Neuron (in vitro differentiated cells): ENCODE measurements around the gene CD99.
"Not testable (repeated sequence)": the region's sequence is repeated elsewhere in the genome, so short reads cannot be mapped to it uniquely, and the experiment has no call there.

Experiments used
- H2AFZ ChIP-seq: one replicate; pipeline ENCODE4 v1.6.1; 2013; ENCODE audit warnings: low read depth, mild to moderate bottlenecking, inconsistent platforms, low read length, moderate library complexity
- H3K27me3 ChIP-seq: one replicate; pipeline ENCODE4 v1.6.1; 2013; ENCODE audit warnings: low read length; ENCODE audit not compliant: insufficient read depth
- H3K36me3 ChIP-seq: one replicate; pipeline ENCODE4 v1.6.1; 2013; ENCODE audit warnings: low read length; ENCODE audit not compliant: insufficient read depth
- H3K4me1 ChIP-seq: one replicate; pipeline ENCODE4 v1.6.1; 2013; ENCODE audit warnings: low read length; ENCODE audit not compliant: insufficient read depth
- H3K4me3 ChIP-seq: 2 replicates; pipeline ENCODE4 v1.5.1; 2013; ENCODE audit warnings: mild to moderate bottlenecking, low read length, moderate library complexity
- H3K9me3 ChIP-seq: one replicate; pipeline ENCODE4 v1.6.1; 2013; ENCODE audit warnings: low read length

CD99 gene

DNA sequence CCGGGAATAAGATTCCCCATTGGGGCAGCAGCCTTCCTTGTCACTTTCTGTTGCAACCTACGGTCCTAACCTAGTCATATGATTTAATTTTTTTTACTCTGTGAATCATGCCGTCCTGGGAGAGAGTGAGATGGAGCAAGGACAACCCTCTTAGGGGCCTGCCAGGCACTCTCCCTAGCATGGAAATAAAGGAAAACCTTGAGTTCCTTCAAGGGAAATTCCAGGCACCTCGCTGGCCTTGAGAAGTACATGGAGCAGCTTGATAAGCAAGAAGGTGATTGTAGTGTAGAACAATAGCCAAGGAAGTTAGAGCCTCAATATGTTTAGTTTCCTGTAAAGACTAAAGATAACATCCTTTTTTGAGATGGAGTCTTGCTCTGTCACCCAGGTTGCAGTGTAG, 71.6 kb downstream of the CD99 start:
- H3K4me3 ChIP-seq, H3K4me1 ChIP-seq, H3K9me3 ChIP-seq, H3K27me3 ChIP-seq, H3K36me3 ChIP-seq, H2AFZ ChIP-seq: not testable (repeated sequence)

DNA sequence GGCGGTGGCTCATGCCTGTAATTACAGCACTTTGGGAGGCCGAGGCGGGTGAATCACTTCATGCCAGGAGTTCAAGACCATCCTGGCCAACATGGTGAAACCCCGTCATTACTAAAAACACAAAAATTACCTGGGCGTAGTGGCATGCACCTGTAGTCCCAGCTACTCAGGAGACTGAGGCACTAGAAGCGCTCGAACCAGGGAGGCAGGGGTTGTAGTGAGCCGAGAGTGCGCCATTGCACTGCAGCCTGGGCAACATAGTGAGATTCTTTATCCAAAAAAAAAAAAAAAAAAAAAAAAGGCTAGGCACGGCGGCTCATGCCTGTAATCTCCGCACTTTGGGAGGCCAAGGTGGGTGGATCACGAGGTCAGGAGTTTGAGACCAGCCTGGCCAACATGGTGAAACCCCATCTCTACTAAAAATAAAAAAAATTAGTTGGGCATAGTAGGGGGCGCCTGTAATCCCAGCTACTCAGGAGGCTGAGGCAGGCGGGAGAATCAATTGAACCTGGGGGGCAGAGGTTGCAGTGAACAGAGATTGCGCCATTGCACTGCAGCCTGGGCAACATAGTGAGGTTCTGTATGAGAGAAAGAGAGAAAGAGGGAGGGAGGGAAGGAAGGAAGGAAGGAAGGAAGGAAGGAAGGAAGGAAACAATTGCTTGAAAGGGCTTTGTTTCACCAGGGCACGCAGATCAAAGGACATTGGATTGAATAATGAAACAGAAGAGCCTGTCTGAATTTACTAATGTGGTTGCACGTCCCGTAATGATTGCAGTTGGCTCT, 73.9 kb downstream of the CD99 start:
- H3K9me3 ChIP-seq, H3K36me3 ChIP-seq, H3K4me1 ChIP-seq, H2AFZ ChIP-seq, H3K4me3 ChIP-seq, H3K27me3 ChIP-seq: not testable (repeated sequence)

DNA sequence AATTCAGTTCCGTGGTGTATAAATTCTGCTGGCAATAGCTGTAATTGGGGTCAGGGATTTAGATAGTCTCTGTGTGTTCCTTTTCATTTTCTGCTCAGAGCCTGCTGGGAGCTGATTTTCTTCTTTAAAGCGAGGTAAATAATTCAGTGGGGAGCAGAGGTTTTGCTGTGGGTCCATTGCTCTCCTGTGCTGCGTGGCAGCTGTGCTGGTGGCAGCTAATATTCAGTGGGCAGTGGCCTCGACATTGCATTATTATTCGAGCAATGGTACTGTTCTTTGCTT, 74.4 kb downstream of the CD99 start:
- no peaks in the 10 kb centered on the region for H3K4me1 ChIP-seq
- H3K36me3 ChIP-seq: no peaks in the 10 kb centered on the region
- H3K27me3 ChIP-seq: no peaks in the 10 kb centered on the region
- H2AFZ ChIP-seq: no peak overlapping the region
- no peak overlapping the region for H3K4me3 ChIP-seq
- peaks cover 2% of the 10 kb centered on the region for H3K9me3 ChIP-seq

DNA sequence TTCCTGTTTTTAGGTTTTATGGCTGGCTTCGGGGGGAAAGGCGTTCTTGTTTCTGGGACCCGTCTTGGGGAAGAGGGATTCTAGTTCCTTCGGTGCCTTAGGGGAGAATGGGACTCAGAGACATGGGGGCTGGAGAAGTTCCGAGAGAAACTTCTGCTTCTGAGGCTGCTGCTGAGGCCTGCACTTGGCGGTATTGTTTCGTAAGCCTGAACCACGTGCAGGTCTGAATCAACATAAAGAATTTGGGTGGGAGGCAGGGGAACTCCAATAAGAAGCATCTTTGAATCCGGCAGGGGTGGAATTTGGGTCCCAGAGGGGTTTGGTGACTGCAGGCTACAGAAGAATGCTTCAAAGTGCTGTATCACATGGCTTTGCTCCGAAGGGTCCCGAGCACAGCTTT, 75.8 kb downstream of the CD99 start:
- no peaks in the 10 kb centered on the region for H3K9me3 ChIP-seq
- no peaks in the 10 kb centered on the region for H3K4me1 ChIP-seq
- no peak overlapping the region for H2AFZ ChIP-seq
- H3K36me3 ChIP-seq: no peaks in the 10 kb centered on the region
- H3K4me3 ChIP-seq: no peak overlapping the region
- no peaks in the 10 kb centered on the region for H3K27me3 ChIP-seq

DNA sequence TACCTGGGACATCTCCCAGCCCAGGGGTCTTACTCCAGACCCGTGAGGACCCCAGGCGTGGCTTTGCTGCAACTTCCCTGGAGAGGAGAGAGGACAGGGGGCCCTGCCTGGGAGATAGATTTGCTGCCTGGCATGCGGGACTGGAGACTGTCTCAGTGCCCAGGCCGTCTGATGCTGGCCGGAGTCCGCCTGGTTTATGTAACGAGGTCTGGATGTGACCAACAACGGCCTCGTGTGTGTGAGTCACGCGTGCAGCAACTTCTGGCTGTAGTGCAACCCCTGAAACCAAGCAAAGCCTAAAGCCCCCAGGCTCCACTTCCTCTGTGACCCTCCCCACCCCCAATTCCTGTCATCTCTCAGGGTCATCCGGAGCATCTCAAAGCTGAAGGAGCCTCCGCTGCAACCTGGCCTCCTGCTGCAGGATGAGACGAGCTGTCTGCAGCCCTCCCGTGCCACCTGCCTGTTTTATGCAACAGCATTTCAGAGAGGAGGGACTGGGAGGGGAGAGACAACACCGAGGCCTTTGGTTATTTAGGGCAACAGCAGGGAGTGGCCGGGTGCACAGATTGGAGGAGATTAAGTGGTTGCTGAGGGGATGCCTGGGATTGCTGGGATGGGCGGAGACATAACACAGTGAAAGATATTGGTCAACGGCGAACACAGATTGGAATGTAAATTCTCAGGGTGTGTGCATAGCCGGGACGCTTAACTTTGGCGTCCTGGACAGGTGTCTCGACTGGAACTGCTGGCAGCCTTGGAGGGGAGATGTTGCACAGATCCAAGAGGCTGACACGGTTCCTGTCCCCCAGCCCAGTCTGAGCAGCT, 76.7 kb downstream of the CD99 start:
- Histone ChIP-seq H3K36me3 (no peaks in the 10 kb centered on the region), H3K4me1 (no peaks in the 10 kb centered on the region), H3K27me3 (no peaks in the 10 kb centered on the region), H2AFZ (no peak overlapping the region), H3K9me3 (no peaks in the 10 kb centered on the region), H3K4me3 (no peak overlapping the region)

DNA sequence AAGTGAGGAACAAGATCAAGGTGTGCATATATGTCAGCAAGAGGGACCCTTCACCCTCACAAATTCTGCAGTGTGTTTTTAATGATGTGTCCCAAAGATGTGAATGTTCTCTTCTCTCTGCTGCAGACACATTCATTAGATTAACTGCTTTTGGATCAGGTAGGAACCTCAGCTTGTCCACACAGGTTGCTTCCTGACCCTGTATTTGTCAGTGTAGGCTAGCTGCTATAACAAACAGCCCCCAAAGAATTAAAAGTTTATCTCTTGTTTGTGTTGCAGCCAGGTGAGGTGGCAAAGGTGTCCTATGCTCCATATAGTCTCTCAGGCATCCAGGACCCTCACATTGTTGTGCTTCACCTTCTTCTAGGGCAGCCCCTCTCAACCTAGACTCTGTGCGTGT, 78.5 kb downstream of the CD99 start:
- no peaks in the 10 kb centered on the region for H3K4me1 ChIP-seq
- no peak overlapping the region for H3K4me3 ChIP-seq
- no peaks in the 10 kb centered on the region for H3K9me3 ChIP-seq
- H2AFZ ChIP-seq: no peak overlapping the region
- H3K36me3 ChIP-seq: no peaks in the 10 kb centered on the region
- H3K27me3 ChIP-seq: no peaks in the 10 kb centered on the region

DNA sequence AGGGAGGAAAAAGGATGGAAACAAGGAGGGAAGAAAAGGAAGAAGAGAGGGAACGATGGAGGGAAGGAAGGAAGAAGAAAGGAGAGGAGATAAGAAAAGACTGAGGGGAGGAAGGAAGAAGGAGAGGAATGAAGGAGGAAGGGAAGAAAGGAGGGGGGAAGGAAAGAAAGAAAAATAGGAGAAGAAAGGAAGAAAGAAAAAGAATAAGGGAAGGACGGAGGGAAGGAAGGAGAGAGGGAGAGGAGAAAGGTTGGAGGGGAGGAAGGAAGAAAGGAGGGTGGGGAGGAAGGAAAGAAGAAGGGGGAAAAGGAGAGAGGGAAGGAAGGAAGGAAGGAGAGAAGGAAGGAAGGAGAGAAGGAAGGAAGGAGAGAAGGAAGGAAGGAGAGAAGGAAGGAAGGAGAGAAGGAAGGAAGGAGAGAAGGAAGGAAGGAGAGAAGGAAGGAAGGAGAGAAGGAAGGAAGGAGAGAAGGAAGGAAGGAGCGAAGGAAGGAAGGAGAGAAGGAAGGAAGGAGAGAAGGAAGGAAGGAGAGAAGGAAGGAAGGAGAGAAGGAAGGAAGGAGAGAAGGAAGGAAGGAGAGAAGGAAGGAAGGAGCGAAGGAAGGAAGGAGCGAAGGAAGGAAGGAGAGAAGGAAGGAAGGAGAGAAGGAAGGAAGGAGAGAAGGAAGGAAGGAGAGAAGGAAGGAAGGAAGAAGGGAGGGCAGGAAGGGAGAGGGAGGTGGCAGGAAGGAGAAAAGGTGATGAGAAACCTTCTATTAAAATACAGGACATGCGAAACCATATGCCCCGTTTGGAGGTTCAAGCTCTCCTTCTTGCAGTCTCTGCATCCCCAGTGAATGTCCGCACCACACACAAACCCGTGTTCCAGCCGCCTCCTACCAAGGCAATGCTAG, 82.3 kb downstream of the CD99 start:
- H2AFZ ChIP-seq, H3K4me1 ChIP-seq, H3K36me3 ChIP-seq, H3K4me3 ChIP-seq, H3K9me3 ChIP-seq, H3K27me3 ChIP-seq: not testable (repeated sequence)

DNA sequence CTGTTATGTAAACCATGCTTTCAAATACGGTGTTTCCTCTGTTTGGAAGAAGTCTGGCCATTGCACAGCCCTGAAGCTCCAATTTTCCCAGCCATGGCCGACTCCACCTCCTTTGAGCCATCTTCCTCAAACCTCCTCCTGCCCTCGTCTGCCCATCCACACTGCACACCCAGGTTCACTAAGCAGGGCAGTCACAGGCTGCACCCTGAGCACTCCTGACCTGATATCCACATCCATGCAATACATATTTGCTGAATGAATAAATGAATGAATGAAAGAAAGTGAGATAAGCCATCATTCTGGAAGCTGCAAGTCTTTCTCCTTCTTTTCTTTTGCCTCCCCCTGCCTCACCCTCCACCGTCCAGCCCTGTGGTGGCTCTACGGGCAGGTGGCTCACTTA, 83.0 kb downstream of the CD99 start:
- Histone ChIP-seq H3K4me3 (no peak overlapping the region), H2AFZ (no peak overlapping the region), H3K4me1 (no peaks in the 10 kb centered on the region), H3K36me3 (no peaks in the 10 kb centered on the region), H3K27me3 (no peaks in the 10 kb centered on the region), H3K9me3 (no peaks in the 10 kb centered on the region)

DNA sequence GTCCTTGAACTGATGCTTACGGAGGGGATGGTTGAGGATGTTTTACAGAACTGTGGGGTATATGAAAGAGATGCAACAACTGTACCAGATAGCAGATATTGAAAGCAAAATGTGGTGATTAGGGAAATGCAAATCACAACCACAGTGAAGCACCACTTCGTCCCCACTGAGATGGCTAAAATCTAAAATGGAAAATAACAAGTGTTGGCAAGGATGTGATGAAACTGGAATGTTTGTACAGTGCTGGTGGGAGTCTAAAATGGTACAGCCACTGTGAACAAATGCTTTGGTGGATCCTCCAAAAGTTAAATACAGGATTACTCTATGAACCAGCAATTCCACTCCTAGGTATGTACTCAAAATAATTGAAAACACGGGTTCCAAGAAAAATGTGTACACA, 83.7 kb downstream of the CD99 start:
- H3K4me1 ChIP-seq: no peaks in the 10 kb centered on the region
- H3K36me3 ChIP-seq: no peaks in the 10 kb centered on the region
- H3K27me3 ChIP-seq: no peaks in the 10 kb centered on the region
- no peaks in the 10 kb centered on the region for H3K9me3 ChIP-seq
- no peak overlapping the region for H2AFZ ChIP-seq
- no peak overlapping the region for H3K4me3 ChIP-seq

DNA sequence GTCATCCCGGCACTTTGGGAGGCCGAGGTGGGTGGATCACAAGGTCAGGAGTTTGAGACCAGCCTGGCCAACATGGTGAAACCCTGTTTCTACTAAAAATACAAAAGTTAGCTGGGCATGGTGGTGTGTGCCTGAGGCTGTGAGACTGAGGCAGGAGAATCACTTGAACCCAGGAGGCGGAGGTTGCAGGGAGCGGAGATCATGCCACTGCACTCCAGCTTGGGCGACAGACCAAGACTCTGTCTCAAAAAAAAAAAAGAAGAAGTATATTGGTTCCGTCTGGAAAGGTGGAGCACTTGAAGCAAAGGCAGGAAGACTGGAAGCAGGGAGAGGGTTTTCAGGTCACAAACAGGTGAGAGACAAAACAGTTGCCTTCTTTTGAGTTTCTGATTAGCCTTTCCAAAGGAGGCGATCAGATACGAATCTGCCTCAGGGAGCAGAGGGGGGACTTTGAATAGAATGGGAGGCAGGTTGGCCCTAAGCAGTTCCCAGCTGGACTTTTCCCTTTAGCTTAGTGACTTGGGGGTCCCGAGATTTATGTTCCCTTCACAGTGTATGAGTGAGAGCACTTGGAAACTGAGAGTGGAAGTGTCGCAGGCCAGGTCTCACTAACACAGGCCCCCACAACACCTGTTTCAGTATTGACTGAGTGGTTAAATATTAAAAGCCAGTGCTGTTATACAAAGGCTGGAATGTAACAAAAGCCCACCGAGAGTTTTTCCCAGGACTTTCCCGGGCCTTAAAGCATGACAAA, 89.6 kb downstream of the CD99 start:
- H3K4me3 ChIP-seq, H2AFZ ChIP-seq, H3K4me1 ChIP-seq, H3K36me3 ChIP-seq, H3K27me3 ChIP-seq, H3K9me3 ChIP-seq: not testable (repeated sequence)

DNA sequence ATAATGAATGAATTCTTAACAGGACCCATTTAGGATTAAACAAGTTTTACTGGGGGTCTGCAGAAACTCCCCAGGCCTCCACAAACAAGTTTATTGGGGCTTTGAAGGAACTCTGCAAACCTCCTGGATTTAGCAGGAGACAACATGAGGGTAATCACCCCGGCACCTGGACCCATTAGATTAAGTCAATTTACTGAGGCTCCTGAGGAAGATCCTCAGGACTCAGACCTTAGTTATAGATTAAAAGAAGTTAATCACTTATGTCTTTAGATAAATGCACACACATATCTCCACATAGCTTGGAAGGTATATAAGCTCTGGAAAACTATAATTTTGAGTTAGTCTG, 90.1 kb downstream of the CD99 start:
- peaks cover 3% of the 10 kb centered on the region for H3K4me1 ChIP-seq
- H3K9me3 ChIP-seq: no peaks in the 10 kb centered on the region
- no peak overlapping the region for H2AFZ ChIP-seq
- H3K27me3 ChIP-seq: no peaks in the 10 kb centered on the region
- H3K36me3 ChIP-seq: no peaks in the 10 kb centered on the region
- H3K4me3 ChIP-seq: no peak overlapping the region

DNA sequence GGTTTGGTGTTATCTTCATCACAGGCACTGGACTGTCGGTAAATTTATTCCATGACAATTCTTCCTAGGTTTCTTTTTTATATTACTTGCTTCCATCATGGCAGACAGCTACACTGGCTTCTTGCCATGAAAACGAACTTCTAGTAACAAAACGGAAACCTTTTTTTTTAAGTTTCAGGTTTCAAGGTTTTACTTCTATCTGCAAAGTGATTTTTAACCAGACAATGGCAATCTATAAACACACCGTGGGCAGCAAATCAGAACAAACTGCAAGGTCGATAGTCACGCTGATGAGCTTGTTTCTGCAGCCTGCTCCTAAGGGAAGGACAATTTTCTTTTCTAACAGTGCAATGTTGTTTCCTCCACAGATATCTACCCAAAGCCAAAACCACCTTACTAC, 90.6 kb downstream of the CD99 start:
- no peak overlapping the region for H2AFZ ChIP-seq
- H3K9me3 ChIP-seq: no peaks in the 10 kb centered on the region
- H3K36me3 ChIP-seq: no peaks in the 10 kb centered on the region
- H3K4me1 ChIP-seq: peaks cover 3% of the 10 kb centered on the region
- H3K27me3 ChIP-seq: no peaks in the 10 kb centered on the region
- no peak overlapping the region for H3K4me3 ChIP-seq

DNA sequence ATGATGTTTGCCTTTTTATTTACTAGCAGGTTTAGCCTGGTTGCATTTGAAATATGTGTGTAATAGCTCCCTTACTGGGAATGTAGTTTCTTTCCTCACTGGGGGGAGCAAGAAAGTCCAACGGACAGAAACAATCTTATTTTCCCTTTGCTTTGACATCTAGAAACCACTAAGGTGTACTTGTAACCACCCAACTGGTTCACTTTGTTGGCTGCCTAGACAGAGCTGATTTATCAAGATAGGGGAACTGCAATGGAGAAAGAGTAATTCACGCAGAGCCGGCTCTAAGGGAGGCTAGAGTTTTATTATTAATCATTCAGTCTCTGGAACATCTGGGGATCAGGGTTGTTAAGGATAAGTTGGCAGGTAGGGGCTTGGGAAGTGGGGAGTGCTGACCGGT, 91.1 kb downstream of the CD99 start:
- no peak overlapping the region for H2AFZ ChIP-seq
- no peaks in the 10 kb centered on the region for H3K36me3 ChIP-seq
- no peaks in the 10 kb centered on the region for H3K27me3 ChIP-seq
- peaks cover 3% of the 10 kb centered on the region for H3K4me1 ChIP-seq
- H3K9me3 ChIP-seq: no peaks in the 10 kb centered on the region
- H3K4me3 ChIP-seq: no peak overlapping the region
